ENCODE results near the gene NLN.
"Not testable (repeated sequence)": the region's sequence is repeated elsewhere in the genome, so short reads cannot be mapped to it uniquely, and the experiment has no call there.

Gene NLN

GRCh38 chr5:65734196-65734775, 12.3 kb downstream of the NLN start:
- not testable (repeated sequence) for DNase-seq

GRCh38 chr5:65734921-65735320, 12.9 kb downstream of the NLN start:
- no peak for DNase-seq

- no peak for DNase-seq
Measured at GRCh38 chr5:65736011-65736410, 14.0 kb downstream of the NLN start.

- no peak for DNase-seq
Measured at GRCh38 chr5:65737842-65738241, 15.8 kb downstream of the NLN start.

GRCh38 chr5:65738305-65738704, 16.3 kb downstream of the NLN start:
- no peak for DNase-seq

GRCh38 chr5:65739162-65739561, 17.2 kb downstream of the NLN start:
- no peak for DNase-seq

- DNase-seq, result peak; percentile 89
Measured at GRCh38 chr5:65742565-65743231, 20.7 kb downstream of the NLN start.

- no peak for DNase-seq
Measured at GRCh38 chr5:65749221-65749844, 27.3 kb downstream of the NLN start.

GRCh38 chr5:65749956-65750355, 28.0 kb downstream of the NLN start:
- no peak for DNase-seq

- DNase-seq, result no peak
Measured at GRCh38 chr5:65750938-65751337, 28.9 kb downstream of the NLN start.

- no peak for DNase-seq
Measured at GRCh38 chr5:65753189-65753588, 31.2 kb downstream of the NLN start.

- DNase-seq, result no peak
Measured at GRCh38 chr5:65758546-65759144, 36.6 kb downstream of the NLN start.

- peak; percentile 58 for DNase-seq
Measured at GRCh38 chr5:65760504-65761275, 38.7 kb downstream of the NLN start.

- DNase-seq, result peak; percentile 20
Measured at GRCh38 chr5:65762234-65762633, 40.2 kb downstream of the NLN start.

GRCh38 chr5:65765582-65765981, 43.6 kb downstream of the NLN start:
- DNase-seq, result no peak

GRCh38 chr5:65766175-65766574, 44.2 kb downstream of the NLN start:
- DNase-seq, result no peak

GRCh38 chr5:65766781-65767180, 44.8 kb downstream of the NLN start:
- no peak for DNase-seq

- no peak for DNase-seq
Measured at GRCh38 chr5:65767565-65767964, 45.6 kb downstream of the NLN start.

GRCh38 chr5:65768723-65769346, 46.8 kb downstream of the NLN start:
- no peak for DNase-seq

- DNase-seq, result peak; percentile 93
Measured at GRCh38 chr5:65769539-65769938, 47.5 kb downstream of the NLN start.

- no peak for DNase-seq
Measured at GRCh38 chr5:65771266-65771665, 49.3 kb downstream of the NLN start.

GRCh38 chr5:65772963-65773362, 51.0 kb downstream of the NLN start:
- DNase-seq, result not testable (repeated sequence)

GRCh38 chr5:65774346-65774745, 52.3 kb downstream of the NLN start:
- peak; percentile 89 for DNase-seq

Data from fibroblast of skin of right quadriceps (primary cell).